ENCODE data around the gene AREG.

Gene AREG

DNA sequence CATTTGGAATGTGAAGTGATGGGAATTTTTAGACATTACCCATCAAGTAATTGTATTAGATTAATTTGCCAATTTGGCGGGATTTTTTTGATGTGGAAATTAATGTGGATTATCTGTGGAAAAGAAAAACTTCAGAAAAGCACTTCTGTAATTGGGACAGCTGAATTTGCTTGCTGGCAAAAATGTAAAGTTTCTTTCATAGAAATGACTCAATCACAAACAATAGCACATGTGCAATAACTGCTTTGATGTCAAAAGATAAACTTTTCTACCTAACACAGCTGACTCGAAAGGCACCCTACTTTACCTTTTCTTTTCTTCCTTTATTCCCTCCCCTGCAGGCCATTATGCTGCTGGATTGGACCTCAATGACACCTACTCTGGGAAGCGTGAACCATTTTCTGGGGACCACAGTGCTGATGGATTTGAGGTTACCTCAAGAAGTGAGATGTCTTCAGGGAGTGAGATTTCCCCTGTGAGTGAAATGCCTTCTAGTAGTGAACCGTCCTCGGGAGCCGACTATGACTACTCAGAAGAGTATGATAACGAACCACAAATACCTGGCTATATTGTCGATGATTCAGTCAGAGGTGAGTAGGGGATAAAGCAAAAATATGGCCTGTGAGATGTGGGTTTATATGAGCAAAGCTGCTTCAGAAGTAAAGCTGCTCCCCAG lies 1.4 kb downstream of the AREG start:
- H3K4me3 Mint-ChIP-seq = peak overlapping the region; percentile 16 to 36
- H3K9me3 Mint-ChIP-seq = no peaks in the 10 kb centered on the region
- DNase-seq (no peak), ATAC-seq (replicated peaks) (no peak)
- H3K27me3 Mint-ChIP-seq = no peaks in the 10 kb centered on the region
- peaks cover 4 to 12% of the 10 kb centered on the region in 2 donors for H3K36me3 Mint-ChIP-seq
- no peaks in the 10 kb centered on the region for H3K4me1 Mint-ChIP-seq
- no peak overlapping the region for H3K27ac Mint-ChIP-seq

DNA sequence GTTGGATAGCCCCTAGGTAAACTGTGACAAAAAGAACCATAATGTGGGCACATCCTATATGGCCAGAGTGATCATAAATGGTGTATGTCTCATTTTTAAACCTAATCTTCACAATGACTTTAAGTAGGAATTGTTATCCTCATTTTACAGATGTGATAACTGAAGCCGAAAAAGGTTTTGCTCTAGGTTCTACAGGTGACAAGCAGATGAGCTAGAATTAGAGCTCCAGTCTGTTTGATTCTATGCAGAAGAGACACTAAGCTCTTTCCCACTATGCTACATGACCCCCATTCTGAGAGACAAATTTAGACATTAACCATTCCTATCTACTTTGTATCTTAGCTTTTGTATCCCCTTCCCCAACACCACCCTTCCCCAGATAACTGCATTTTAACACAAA lies 2.0 kb downstream of the AREG start:
- Mint-ChIP-seq H3K4me1 (no peaks in the 10 kb centered on the region), H3K36me3 (peaks cover 4 to 13% of the 10 kb centered on the region in 2 donors), H3K9me3 (no peaks in the 10 kb centered on the region), H3K4me3 (peak overlapping the region in 1 of 2 donors; percentile 50), H3K27ac (no peak overlapping the region), H3K27me3 (no peaks in the 10 kb centered on the region)
- DNase-seq = no peak
- no peak for ATAC-seq (replicated peaks)

DNA sequence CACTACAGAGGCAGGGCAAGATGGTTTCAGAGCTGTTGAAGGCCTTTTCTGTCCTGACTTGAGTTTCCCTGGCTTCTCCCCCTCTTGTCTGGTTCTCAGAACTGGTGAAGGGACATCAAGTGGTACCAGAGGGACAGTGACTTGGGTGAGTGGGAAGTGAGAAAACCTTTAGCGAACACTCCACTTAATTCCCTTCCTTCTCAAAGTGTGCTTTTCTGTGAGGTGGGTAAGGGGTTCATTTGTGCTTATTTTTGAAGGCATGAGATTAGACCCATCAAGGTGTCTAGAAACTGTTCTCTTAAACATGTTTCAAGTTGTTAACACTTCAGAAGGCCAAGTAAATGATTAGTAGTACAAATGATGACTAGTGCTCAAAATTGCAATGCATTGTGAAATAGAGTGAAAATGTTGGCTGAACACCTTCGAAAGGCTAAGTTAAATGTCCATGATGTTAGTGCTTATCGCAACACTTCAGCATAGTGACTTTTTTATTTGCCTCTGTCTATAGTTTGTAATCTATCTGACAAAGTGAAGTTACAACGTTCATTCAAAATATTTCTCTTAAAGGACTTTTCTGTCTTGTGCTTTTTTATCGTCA lies 2.8 kb downstream of the AREG start:
- Mint-ChIP-seq H3K27ac (no peak overlapping the region), H3K36me3 (peaks cover 4 to 13% of the 10 kb centered on the region in 2 donors), H3K4me3 (peak overlapping the region in 1 of 2 donors; percentile 4), H3K27me3 (no peaks in the 10 kb centered on the region), H3K4me1 (no peaks in the 10 kb centered on the region), H3K9me3 (no peaks in the 10 kb centered on the region)
- DNase-seq (no peak), ATAC-seq (replicated peaks) (no peak)

DNA sequence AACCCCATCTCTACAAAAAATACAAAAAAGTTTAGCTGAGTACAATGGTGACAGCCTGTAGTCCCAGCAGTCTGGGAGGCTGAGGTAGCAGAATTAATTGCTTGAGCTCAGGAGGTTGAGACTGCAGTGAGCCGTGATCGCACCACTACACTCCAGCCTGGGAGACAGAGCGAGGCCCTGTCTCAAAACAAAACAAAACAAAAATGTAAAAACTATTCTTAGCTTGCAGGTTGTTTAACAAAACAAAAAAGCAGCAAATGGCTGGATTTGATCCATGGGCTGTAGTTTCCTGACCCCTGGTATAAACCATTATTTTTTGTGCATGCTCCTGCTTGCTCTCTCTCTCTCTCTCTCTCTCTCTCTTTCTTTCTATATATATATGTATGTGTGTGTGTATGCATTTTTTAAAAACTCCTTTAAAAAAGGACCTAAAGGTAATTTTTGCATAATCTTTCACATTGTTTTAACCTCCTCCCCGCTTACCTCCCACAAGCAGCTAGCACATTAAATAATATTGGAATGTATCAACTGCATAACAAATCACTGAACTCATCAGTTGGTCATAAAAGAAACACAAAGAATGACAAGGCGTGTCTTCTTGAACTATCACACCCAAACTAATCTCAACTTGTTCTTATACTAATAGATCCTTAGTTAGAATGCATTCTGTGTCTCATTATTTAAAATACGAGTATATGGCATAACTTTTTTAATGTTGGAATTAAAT lies 4.8 kb downstream of the AREG start:
- ATAC-seq (replicated peaks) (no peak), DNase-seq (no peak)
- Mint-ChIP-seq H3K27me3 (no peaks in the 10 kb centered on the region), H3K36me3 (peaks cover 9 to 20% of the 10 kb centered on the region in 2 donors), H3K9me3 (no peaks in the 10 kb centered on the region), H3K4me3 (no peak overlapping the region), H3K27ac (no peak overlapping the region), H3K4me1 (peaks cover 0 to 2% of the 10 kb centered on the region in 2 donors)

DNA sequence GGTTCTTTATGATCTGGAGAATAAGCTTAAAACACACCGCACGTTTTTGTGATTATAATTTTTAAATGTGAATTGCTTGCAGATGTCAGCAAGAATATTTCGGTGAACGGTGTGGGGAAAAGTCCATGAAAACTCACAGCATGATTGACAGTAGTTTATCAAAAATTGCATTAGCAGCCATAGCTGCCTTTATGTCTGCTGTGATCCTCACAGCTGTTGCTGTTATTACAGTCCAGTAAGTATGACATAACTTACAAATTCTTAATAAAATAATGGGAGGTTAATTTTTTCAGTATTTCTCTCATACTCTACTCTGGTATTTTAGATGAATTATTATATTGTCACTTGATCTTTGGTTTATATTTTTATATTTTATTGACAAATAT lies 5.4 kb downstream of the AREG start:
- DNase-seq (no peak), ATAC-seq (replicated peaks) (no peak)
- Mint-ChIP-seq H3K4me1 (peaks cover 0 to 2% of the 10 kb centered on the region in 2 donors), H3K27ac (no peak overlapping the region), H3K27me3 (no peaks in the 10 kb centered on the region), H3K4me3 (no peak overlapping the region), H3K36me3 (peaks cover 9 to 21% of the 10 kb centered on the region in 2 donors), H3K9me3 (no peaks in the 10 kb centered on the region)

DNA sequence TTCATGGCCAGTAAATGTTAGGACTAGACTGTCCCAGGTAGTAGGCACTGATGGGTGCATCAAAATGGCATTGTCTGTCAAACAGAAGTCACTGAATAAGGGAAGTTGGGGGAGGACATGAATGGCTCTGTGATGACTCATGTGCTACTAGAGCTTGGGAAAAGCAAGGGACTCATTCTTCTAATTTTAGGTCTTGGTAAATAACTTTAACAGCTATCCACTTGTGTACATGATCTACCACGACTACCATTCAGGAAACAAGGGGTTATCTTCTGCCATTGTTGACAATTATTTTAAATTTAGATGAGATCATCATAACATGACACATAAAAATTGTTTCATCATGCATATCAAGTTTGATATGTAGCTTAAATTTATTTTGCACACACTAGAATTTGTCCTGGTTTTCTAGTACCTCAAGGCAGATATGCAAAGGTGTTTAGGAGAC lies 6.3 kb downstream of the AREG start:
- ATAC-seq (replicated peaks) (peak in 1 of 2 donors; percentile 31), DNase-seq (no peak)
- no peaks in the 10 kb centered on the region for H3K9me3 Mint-ChIP-seq
- peaks cover 0 to 2% of the 10 kb centered on the region in 2 donors for H3K4me1 Mint-ChIP-seq
- H3K4me3 Mint-ChIP-seq = no peak overlapping the region
- H3K36me3 Mint-ChIP-seq = peaks cover 9 to 23% of the 10 kb centered on the region in 2 donors
- no peak overlapping the region for H3K27ac Mint-ChIP-seq
- peaks cover 0 to 4% of the 10 kb centered on the region in 2 donors for H3K27me3 Mint-ChIP-seq

DNA sequence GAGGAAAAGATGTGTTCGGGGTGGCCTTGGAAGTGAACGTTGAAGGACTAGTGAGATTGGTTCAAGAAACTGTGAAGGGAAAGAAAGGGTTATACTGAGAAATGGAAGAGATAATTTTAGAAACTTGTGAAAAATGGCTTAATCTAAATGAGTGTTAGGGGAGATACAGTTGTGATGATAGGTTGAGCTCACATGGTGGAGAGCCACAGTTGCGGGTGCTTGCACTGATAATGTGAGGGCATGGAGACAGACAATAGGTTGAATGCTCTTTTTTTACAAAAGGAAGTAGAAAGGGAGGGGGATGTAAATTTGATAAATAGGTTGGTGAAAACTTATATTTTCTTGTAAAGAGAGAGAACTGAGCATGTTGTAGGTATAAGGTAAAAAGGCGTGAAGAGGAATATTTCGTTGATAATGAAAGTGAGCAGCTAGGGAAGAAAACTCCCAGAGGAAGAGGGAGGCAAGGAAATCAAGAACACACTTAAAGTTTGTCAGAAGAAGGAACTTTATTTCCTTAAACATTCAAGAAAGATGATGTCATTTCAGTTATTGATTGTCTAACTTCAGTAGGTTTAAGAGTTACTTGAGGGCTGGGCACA lies 8.2 kb downstream of the AREG start:
- Mint-ChIP-seq H3K36me3 (peaks cover 9 to 19% of the 10 kb centered on the region in 2 donors), H3K9me3 (no peaks in the 10 kb centered on the region), H3K4me1 (peaks cover 0 to 2% of the 10 kb centered on the region in 2 donors), H3K27me3 (peaks cover 0 to 6% of the 10 kb centered on the region in 2 donors), H3K4me3 (no peak overlapping the region), H3K27ac (no peak overlapping the region)
- DNase-seq (no peak), ATAC-seq (replicated peaks) (no peak)

DNA sequence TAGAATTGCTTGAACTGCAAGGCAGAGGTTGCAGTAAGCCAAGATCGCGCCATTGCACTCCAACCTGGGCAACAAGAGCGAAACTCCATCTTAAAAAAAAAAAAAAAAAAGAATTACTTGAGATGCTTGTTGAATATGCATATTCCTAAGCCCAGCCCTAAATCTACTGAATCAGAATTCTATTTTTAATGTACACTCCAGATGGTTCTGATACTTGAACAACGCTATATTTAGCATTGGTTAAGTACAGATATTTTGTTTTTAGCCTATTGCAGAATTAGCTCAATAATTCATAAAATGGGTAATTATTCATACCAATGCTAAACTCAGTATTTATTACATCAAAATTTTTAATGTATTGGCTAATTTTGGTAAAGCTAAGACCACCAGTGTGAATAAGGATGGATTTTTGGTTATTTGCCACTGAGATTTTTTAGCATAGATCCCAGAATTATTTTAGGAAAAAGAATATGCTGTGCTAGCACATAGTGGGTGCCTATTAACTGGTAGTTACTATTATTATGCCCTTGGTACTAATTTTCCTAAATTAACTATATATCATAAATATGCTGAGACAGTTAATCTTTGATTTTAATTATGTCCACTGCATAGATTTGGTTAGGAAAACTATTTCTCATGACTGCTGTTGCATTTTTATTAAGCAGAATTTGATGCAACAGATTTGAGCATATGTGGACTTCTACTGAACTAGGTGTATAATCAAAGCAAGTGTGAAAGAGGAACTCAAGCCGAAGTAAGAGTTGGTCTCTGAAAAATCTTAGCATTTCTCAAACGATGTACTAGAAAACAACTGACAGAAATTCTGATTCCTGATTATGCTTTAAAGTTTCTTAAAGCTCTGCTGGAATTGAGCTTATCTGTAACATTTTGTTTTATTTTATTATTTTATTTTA lies 9.2 kb downstream of the AREG start:
- H3K36me3 Mint-ChIP-seq = peaks cover 9 to 19% of the 10 kb centered on the region in 2 donors
- DNase-seq (no peak), ATAC-seq (replicated peaks) (no peak)
- H3K27me3 Mint-ChIP-seq = peaks cover 0 to 9% of the 10 kb centered on the region in 2 donors
- H3K4me1 Mint-ChIP-seq = peaks cover 0 to 2% of the 10 kb centered on the region in 2 donors
- no peaks in the 10 kb centered on the region for H3K9me3 Mint-ChIP-seq
- no peak overlapping the region for H3K27ac Mint-ChIP-seq
- no peak overlapping the region for H3K4me3 Mint-ChIP-seq

DNA sequence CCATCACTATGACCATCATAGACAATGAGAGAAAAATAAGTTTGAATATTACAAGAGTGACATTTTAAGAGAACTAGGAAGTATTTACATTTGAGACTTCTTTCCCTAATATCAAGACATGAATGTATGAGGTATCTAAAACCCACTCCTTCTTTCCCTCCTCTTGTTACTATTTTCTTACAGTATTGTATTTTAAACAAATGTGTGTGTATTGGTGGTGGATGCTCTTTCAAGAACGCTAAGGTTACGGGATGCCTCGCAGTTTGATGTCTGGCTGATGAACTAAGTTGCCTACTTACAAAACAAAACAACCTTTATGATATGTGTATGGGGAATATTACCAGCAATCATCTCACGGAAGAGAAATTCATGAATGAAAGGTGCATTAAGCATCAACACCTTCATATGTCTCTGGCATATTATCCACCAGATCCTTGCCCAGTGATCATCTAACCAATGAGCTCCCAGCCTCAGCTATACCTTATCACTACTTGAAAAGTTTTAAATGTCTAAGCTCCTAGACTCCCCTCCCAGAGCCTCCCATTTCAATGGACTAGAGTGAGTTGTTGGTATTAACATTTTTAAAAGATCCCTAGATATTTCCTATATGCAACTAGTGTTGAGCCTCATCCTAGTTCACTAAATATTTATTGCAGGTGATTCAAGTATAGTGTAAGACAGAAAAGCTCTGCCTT lies 10.6 kb downstream of the AREG start:
- Mint-ChIP-seq H3K4me1 (peaks cover 0 to 2% of the 10 kb centered on the region in 2 donors), H3K9me3 (peaks cover 4% of the 10 kb centered on the region in 2 donors), H3K4me3 (no peak overlapping the region), H3K36me3 (peaks cover 11 to 15% of the 10 kb centered on the region in 2 donors), H3K27me3 (peaks cover 7 to 19% of the 10 kb centered on the region in 2 donors), H3K27ac (no peak overlapping the region)
- DNase-seq (no peak), ATAC-seq (replicated peaks) (no peak)

DNA sequence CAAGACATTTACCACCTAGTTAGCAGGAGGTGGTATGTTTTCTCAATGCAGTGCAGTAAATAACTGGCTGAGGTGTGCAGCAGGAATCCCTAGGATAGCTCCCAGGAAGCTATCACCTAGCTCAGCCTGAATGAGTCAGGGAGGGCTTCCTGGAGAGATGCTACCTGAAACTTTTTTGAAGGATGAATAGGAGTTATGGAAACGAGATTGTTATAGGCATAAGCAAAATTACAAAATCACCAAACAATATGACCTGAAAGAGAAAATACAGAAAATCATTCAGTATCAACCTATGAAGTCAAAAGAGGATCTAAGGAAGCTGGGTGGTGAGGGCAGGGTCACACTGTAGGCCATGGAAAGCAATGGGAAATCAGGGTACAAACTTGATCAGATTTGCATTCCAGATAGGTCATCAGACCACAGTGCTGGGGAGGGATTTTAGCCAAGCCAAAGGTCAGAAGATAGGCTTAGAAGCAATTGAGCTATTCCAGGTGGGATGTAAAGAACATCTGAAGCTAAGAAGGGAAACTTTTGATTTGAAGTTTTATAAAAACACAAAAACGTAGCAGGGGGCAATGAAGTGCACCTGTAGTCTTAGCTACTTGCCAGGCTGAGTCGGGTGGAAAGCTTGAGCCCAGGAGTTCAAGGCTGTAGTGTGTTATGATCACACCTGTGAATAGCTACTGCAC lies 11.3 kb downstream of the AREG start:
- no peak overlapping the region for H3K4me3 Mint-ChIP-seq
- H3K36me3 Mint-ChIP-seq = peaks cover 9 to 13% of the 10 kb centered on the region in 2 donors
- H3K9me3 Mint-ChIP-seq = peaks cover 4% of the 10 kb centered on the region in 2 donors
- H3K27me3 Mint-ChIP-seq = peaks cover 7 to 19% of the 10 kb centered on the region in 2 donors
- H3K4me1 Mint-ChIP-seq = peaks cover 0 to 2% of the 10 kb centered on the region in 2 donors
- DNase-seq = no peak
- ATAC-seq (replicated peaks) = no peak
- no peak overlapping the region for H3K27ac Mint-ChIP-seq

DNA sequence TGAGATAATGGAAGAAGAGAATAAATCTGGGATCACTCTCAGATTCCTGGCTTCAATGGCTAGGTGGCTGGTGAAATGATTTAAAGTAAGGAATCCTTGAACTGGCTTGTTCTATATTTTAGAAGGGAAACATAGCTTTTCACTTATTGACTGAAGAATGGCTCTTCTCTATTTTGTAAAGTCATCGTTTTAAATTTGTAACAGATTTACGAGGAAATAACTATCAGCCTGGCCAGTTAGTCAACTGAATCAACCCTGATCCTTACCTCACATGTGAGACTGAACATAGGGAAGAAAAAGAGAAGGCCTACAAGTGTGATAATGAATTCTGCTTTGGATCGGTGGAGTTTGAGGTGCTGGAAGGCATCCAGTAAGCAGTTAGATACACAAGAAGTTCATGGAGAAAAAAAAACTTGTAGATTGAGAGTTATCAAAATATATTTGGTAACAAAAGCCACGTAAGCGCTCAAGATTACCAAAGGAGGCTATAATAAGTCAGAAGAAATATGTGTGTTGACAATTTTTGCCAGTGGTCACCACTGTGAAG lies 12.0 kb downstream of the AREG start:
- Mint-ChIP-seq H3K27ac (no peak overlapping the region), H3K36me3 (peaks cover 8 to 11% of the 10 kb centered on the region in 2 donors), H3K9me3 (peaks cover 4% of the 10 kb centered on the region in 2 donors), H3K27me3 (peaks cover 7 to 19% of the 10 kb centered on the region in 2 donors), H3K4me3 (no peak overlapping the region), H3K4me1 (peaks cover 0 to 2% of the 10 kb centered on the region in 2 donors)
- ATAC-seq (replicated peaks) (no peak), DNase-seq (no peak)

DNA sequence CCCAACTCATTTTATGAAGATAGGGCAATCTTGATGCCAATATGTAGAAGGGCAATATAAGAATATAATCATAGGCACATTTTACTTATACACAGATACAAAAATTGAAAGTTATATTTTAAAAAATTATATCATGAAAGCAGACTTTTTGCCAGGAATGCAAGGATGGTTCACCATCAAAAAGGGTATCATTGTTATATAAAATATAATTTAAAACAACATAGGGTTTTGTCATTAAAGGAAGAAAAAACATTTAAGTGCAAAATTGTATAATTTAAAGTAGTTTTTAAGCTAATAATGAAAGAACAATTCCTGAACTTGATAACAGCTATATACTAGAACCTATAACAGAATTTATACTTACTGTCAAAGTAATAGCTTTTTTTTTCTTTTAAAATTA lies 15.9 kb downstream of the AREG start:
- H3K27me3 Mint-ChIP-seq = peaks cover 16 to 25% of the 10 kb centered on the region in 2 donors
- H3K9me3 Mint-ChIP-seq = peaks cover 4 to 7% of the 10 kb centered on the region in 2 donors
- H3K27ac Mint-ChIP-seq = no peak overlapping the region
- no peak for ATAC-seq (replicated peaks)
- H3K4me1 Mint-ChIP-seq = no peaks in the 10 kb centered on the region
- peaks cover 0 to 2% of the 10 kb centered on the region in 2 donors for H3K36me3 Mint-ChIP-seq
- no peak overlapping the region for H3K4me3 Mint-ChIP-seq
- no peak for DNase-seq
